ENCODE data around the gene ZNF486. TPM values are rescaled to one million over a fixed set of nuclear protein-coding genes. Genes with fewer than 3 reads are reported as not detected.

ZNF486 gene
- total and polyA plus RNA-seq, 4 donors = 0.31 to 2.8 (median 0.57) TPM

- TF ChIP-seq CTCF (IDR thresholded peaks at IDR 0.05; ENCODE audit: low read depth, low read length, missing input control) (no peak), RXRA (IDR thresholded peaks at IDR 0.05) (no peak), HNF4G (IDR thresholded peaks at IDR 0.05) (no peak), EGR1 (IDR thresholded peaks at IDR 0.05; ENCODE audit: low read depth in 2 of 2) (no peak), JUND (IDR thresholded peaks at IDR 0.05) (no peak), HNF4A (conservative IDR thresholded peaks at IDR 0.05) (no peak), YY1 (IDR thresholded peaks at IDR 0.05) (no peak), NR2F2 (IDR thresholded peaks at IDR 0.05) (no peak), GABPA (IDR thresholded peaks at IDR 0.05 in 1 of 2, conservative IDR thresholded peaks at IDR 0.05 in 1 of 2) (no peak), SP1 (IDR thresholded peaks at IDR 0.05) (no peak), MAX (IDR thresholded peaks at IDR 0.05) (no peak), TAF1 (conservative IDR thresholded peaks at IDR 0.05) (no peak), FOXA2 (IDR thresholded peaks at IDR 0.05) (no peak), RAD21 (IDR thresholded peaks at IDR 0.05) (no peak), REST (IDR thresholded peaks at IDR 0.05) (no peak), FOXA1 (IDR thresholded peaks at IDR 0.05) (no peak)
- TF ChIP-seq, protein P1, sequence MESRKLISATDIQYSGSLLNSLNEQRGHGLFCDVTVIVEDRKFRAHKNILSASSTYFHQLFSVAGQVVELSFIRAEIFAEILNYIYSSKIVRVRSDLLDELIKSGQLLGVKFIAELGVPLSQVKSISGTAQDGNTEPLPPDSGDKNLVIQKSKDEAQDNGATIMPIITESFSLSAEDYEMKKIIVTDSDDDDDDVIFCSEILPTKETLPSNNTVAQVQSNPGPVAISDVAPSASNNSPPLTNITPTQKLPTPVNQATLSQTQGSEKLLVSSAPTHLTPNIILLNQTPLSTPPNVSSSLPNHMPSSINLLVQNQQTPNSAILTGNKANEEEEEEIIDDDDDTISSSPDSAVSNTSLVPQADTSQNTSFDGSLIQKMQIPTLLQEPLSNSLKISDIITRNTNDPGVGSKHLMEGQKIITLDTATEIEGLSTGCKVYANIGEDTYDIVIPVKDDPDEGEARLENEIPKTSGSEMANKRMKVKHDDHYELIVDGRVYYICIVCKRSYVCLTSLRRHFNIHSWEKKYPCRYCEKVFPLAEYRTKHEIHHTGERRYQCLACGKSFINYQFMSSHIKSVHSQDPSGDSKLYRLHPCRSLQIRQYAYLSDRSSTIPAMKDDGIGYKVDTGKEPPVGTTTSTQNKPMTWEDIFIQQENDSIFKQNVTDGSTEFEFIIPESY (IDR thresholded peaks at IDR 0.05) = no peak
- TF ChIP-seq, protein P2, sequence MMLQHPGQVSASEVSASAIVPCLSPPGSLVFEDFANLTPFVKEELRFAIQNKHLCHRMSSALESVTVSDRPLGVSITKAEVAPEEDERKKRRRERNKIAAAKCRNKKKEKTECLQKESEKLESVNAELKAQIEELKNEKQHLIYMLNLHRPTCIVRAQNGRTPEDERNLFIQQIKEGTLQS (IDR thresholded peaks at IDR 0.05) = no peak
- no peak overlapping the region for H3K27ac ChIP-seq (ENCODE audit: low read depth in 1 of 2, low read length in 2 of 2)
Measured at GRCh38 chr19:20154636-20155035, 12.4 kb upstream of the ZNF486 start.

More at GRCh38 chr19:20154636-20155035, 12.4 kb upstream of the ZNF486 start:
- Histone ChIP-seq H3K4me3 (ENCODE audit: low read depth in 1 of 3, low read length in 3 of 3) (no peak overlapping the region), H3K9ac (ENCODE audit: low read depth in 1 of 2, low read length in 2 of 2) (no peak overlapping the region), H3K27me3 (ENCODE audit: control insufficient read depth in 4 of 4, insufficient read depth in 4 of 4, low read length in 3 of 4) (no peaks in the 10 kb centered on the region), H3K9me3 (ENCODE audit: control insufficient read depth in 4 of 4, low read length in 3 of 4) (no peaks in the 10 kb centered on the region), H3K4me1 (ENCODE audit: control insufficient read depth in 4 of 4, insufficient read depth in 4 of 4, low read length in 3 of 4) (no peaks in the 10 kb centered on the region), H3K36me3 (ENCODE audit: control insufficient read depth in 4 of 4, insufficient read depth in 3 of 4, low read depth in 1 of 4, low read length in 3 of 4) (no peaks in the 10 kb centered on the region)
- no peak for DNase-seq (ENCODE audit: low spot score)
- 83% methylated on average over 4 of the region's 4 CpGs for WGBS
